HepG2 (cell line): Measurements from ENCODE around the gene TM9SF4. TPM values are rescaled to one million over a fixed set of nuclear protein-coding genes. Genes with fewer than 3 reads are reported as not detected.

ENCODE experiments used
- CCAR2 ChIP-seq: fragments of 200-400 bp; formaldehyde crosslinking; optimal IDR thresholded peaks from 2 replicates; pipeline ENCODE3; 2018; ENCODE audit warnings: low read depth, mild to moderate bottlenecking, low read length, moderate library complexity
- CENPT ChIP-seq: sonication (generic); formaldehyde crosslinking; IDR thresholded peaks from 2 replicates; pipeline ENCODE4 v1.8.0; 2022; ENCODE audit warnings: low read depth, mild to moderate bottlenecking, moderate library complexity, missing genetic modification reagents
- DPF2 ChIP-seq: sonication (generic); formaldehyde crosslinking; IDR thresholded peaks from 2 replicates; pipeline ENCODE4 v1.4.0; 2020; ENCODE audit warnings: mild to moderate bottlenecking, low read depth, missing genetic modification reagents, borderline replicate concordance
- EHMT2 ChIP-seq: fragments of 200-600 bp; sonication (generic); IDR thresholded peaks from 2 replicates; pipeline ENCODE4 v1.7.0; 2017; ENCODE audit warnings: antibody characterized with exemption, low read depth, low read length, borderline replicate concordance
- FOXA1 ChIP-seq, 2 experiments: fragments of 450-650 bp in 1 of 2; sonication (generic) in 1 of 2; formaldehyde crosslinking in 1 of 2; IDR thresholded peaks; 2 replicates each; pipeline versions ENCODE4 v1.4.0 to v1.6.1; 2016 to 2020; ENCODE audit warnings: missing genetic modification reagents in 1 of 2
- HOXA3 ChIP-seq: sonication (generic); formaldehyde crosslinking; IDR thresholded peaks from 2 replicates; pipeline ENCODE4 v1.5.0; 2020; ENCODE audit warnings: missing genetic modification reagents
- HOXA9 ChIP-seq: sonication (generic); formaldehyde crosslinking; IDR thresholded peaks from 2 replicates; pipeline ENCODE4 v1.8.1; 2022; ENCODE audit warnings: missing genetic modification reagents, mild to moderate bottlenecking, moderate library complexity, borderline replicate concordance
- MTA3 ChIP-seq: sonication (generic); formaldehyde crosslinking; IDR thresholded peaks from 2 replicates; pipeline ENCODE4 v1.4.0; 2020; ENCODE audit warnings: missing genetic modification reagents
- NFKBIZ ChIP-seq: IDR thresholded peaks from 2 replicates; pipeline ENCODE4 v1.6.1; 2018; ENCODE audit warnings: missing genetic modification reagents, missing compliant biosample characterization
- NFYC ChIP-seq: IDR thresholded peaks from 2 replicates; pipeline ENCODE4 v1.6.1; 2016; ENCODE audit warnings: missing genetic modification reagents, missing compliant biosample characterization
- RAD21 ChIP-seq: fragments of 450-650 bp; formaldehyde crosslinking; IDR thresholded peaks from 2 replicates; pipeline ENCODE4 v1.5.0; 2020; ENCODE audit warnings: mild to moderate bottlenecking
- SRSF9 ChIP-seq: fragments of 200-400 bp; formaldehyde crosslinking; IDR thresholded peaks from 2 replicates; pipeline ENCODE4 v1.6.1; 2018; ENCODE audit warnings: borderline replicate concordance, mild to moderate bottlenecking, low read depth, low read length; ENCODE audit not compliant: insufficient read depth, poor library complexity, severe bottlenecking
- ZFX ChIP-seq: sonication (generic); formaldehyde crosslinking; IDR thresholded peaks from 2 replicates; pipeline ENCODE4 v1.4.0; 2020; ENCODE audit warnings: mild to moderate bottlenecking, low read depth, missing genetic modification reagents, moderate library complexity
- ZNF335 ChIP-seq: sonication (generic); formaldehyde crosslinking; IDR thresholded peaks from 2 replicates; pipeline ENCODE4 v1.4.0; 2020; ENCODE audit warnings: missing genetic modification reagents
- ZNF773 ChIP-seq: sonication (generic); formaldehyde crosslinking; IDR thresholded peaks from 2 replicates; pipeline ENCODE4 v1.4.0; 2020; ENCODE audit warnings: missing genetic modification reagents, borderline replicate concordance
- ZNF891 ChIP-seq: sonication (generic); formaldehyde crosslinking; IDR thresholded peaks from 2 replicates; pipeline ENCODE4 v1.5.0; 2020; ENCODE audit warnings: mild to moderate bottlenecking, missing genetic modification reagents
- ZSCAN20 ChIP-seq: sonication (generic); formaldehyde crosslinking; IDR thresholded peaks from 2 replicates; pipeline ENCODE4 v1.4.0; 2020; ENCODE audit warnings: missing genetic modification reagents, mild to moderate bottlenecking, borderline replicate concordance
- ZSCAN25 ChIP-seq: sonication (generic); formaldehyde crosslinking; IDR thresholded peaks from 2 replicates; pipeline ENCODE4 v1.8.0; 2022; ENCODE audit warnings: mild to moderate bottlenecking, missing genetic modification reagents
- polyA plus RNA-seq, 8 experiments: library from polyadenylated mRNA; depleted of rRNA in 3 of 8; stranded (reverse) in 7 of 8; unstranded in 1 of 8; fragments of >200 nt; fragmentation: Illumina TruSeq in 4 of 8; extraction: Trizol in 4 of 8; gene quantifications; 2 replicates each; pipeline versions ENCODE4 v1.2.1 to v1.2.3, GENCODE V29; 2011 to 2016; ENCODE audit warnings: low read depth in 4 of 8, missing spikeins in 1 of 8, mixed read lengths in 1 of 8; ENCODE audit not compliant: insufficient read depth in 1 of 8
- total RNA-seq, 5 experiments: library from RNA; depleted of rRNA; stranded (reverse); fragments of >200 nt; fragmentation: Illumina TruSeq; extraction: Trizol; gene quantifications; 2 replicates each; pipeline ENCODE4 v1.2.3, GENCODE V29; 2016; ENCODE audit warnings: low read depth in 1 of 5
- TF ChIP-seq, protein P1 (sequence below): sonication (generic); formaldehyde crosslinking; IDR thresholded peaks from 2 replicates; pipeline ENCODE4 v1.4.0; 2020; ENCODE audit warnings: missing genetic modification reagents, borderline replicate concordance
- TF ChIP-seq, protein P2 (sequence below), 2 experiments: sonication (generic) in 1 of 2; formaldehyde crosslinking in 1 of 2; IDR thresholded peaks; 2 replicates each; pipeline versions ENCODE4 v1.4.0 to v1.6.1; 2018 to 2020; ENCODE audit warnings: missing genetic modification reagents in 2 of 2, borderline replicate concordance in 1 of 2, low read depth in 1 of 2, mild to moderate bottlenecking in 1 of 2, missing biosample characterization in 1 of 2
- TF ChIP-seq, protein P3 (sequence below): sonication (generic); formaldehyde crosslinking; IDR thresholded peaks from 2 replicates; pipeline ENCODE4 v1.9.0; 2022; ENCODE audit warnings: missing genetic modification reagents, mild to moderate bottlenecking, borderline replicate concordance
- TF ChIP-seq, protein P4 (sequence below): sonication (generic); formaldehyde crosslinking; IDR thresholded peaks from 2 replicates; pipeline ENCODE4 v1.4.0; 2020; ENCODE audit warnings: missing genetic modification reagents, low read depth, mild to moderate bottlenecking, borderline replicate concordance

Gene TM9SF4
- total and polyA plus RNA-seq, 2 of the 13 experiments (the other 11 are each of a cell fraction or from before 2014, with no cell fraction given) = 53.5 to 171 TPM

DNA sequence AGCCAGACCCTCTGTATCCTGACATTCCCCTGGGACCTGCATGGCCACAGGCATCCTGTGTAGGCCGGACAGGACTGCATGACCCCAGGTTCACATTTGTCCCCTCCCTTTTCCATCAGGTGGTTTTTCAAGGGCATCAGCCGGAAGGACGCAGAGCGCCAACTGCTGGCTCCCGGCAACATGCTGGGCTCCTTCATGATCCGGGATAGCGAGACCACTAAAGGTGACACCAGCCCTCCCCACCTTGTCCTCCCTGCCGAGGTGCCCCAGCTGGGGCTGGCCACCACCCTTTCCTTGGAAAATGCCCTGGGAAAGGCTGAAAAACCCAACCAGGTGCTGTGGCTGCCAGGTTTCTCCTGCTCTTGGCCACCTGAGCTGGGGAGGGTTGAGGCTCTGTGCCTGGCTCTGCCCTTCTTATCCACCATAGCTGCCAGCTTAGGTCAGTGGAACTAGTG lies 29.8 kb upstream of the TM9SF4 start (continued):
- TF ChIP-seq HOXA3 (CRISPR knock-in tag) (peak; percentile 38; the same call in 1 of the 2 replicates), RAD21 (no peak; the same call in 1 of the 2 replicates), ZNF773 (CRISPR knock-in tag) (0 out of 2 replicates have a peak, but pooled peaks have one; percentile 38), NFYC (CRISPR knock-in tag) (no peak), SRSF9 (no peak), CCAR2 (no peak), ZNF335 (CRISPR knock-in tag) (no peak), FOXA1 (IDR thresholded peaks at IDR 0.05) (no peak), FOXA1 (CRISPR knock-in tag; IDR thresholded peaks at IDR 0.05) (peak; percentile 29; the same call in 1 of the 2 replicates), ZNF891 (CRISPR knock-in tag) (peak; percentile 76), EHMT2 (no peak), ZSCAN25 (CRISPR knock-in tag) (no peak), MTA3 (no peak), NFKBIZ (CRISPR knock-in tag) (no peak), ZFX (CRISPR knock-in tag) (peak; percentile 53; the same call in 1 of the 2 replicates), DPF2 (CRISPR knock-in tag) (0 out of 2 replicates have a peak, but pooled peaks have one; percentile 35), ZSCAN20 (CRISPR knock-in tag) (no peak), HOXA9 (CRISPR knock-in tag) (no peak), CENPT (CRISPR knock-in tag) (no peak)
- TF ChIP-seq, protein P1, sequence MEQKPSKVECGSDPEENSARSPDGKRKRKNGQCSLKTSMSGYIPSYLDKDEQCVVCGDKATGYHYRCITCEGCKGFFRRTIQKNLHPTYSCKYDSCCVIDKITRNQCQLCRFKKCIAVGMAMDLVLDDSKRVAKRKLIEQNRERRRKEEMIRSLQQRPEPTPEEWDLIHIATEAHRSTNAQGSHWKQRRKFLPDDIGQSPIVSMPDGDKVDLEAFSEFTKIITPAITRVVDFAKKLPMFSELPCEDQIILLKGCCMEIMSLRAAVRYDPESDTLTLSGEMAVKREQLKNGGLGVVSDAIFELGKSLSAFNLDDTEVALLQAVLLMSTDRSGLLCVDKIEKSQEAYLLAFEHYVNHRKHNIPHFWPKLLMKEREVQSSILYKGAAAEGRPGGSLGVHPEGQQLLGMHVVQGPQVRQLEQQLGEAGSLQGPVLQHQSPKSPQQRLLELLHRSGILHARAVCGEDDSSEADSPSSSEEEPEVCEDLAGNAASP (CRISPR knock-in tag) = no peak
- TF ChIP-seq, protein P2, sequence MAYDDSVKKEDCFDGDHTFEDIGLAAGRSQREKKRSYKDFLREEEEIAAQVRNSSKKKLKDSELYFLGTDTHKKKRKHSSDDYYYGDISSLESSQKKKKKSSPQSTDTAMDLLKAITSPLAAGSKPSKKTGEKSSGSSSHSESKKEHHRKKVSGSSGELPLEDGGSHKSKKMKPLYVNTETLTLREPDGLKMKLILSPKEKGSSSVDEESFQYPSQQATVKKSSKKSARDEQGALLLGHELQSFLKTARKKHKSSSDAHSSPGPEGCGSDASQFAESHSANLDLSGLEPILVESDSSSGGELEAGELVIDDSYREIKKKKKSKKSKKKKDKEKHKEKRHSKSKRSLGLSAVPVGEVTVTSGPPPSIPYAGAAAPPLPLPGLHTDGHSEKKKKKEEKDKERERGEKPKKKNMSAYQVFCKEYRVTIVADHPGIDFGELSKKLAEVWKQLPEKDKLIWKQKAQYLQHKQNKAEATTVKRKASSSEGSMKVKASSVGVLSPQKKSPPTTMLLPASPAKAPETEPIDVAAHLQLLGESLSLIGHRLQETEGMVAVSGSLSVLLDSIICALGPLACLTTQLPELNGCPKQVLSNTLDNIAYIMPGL (CRISPR knock-in tag; IDR thresholded peaks at IDR 0.05; ENCODE audit: borderline replicate concordance in 1 of 2, low read depth in 1 of 2) = peak in 1 of 2 experiments; percentile 67; a peak in 2 of 4 replicates
- TF ChIP-seq, protein P3, sequence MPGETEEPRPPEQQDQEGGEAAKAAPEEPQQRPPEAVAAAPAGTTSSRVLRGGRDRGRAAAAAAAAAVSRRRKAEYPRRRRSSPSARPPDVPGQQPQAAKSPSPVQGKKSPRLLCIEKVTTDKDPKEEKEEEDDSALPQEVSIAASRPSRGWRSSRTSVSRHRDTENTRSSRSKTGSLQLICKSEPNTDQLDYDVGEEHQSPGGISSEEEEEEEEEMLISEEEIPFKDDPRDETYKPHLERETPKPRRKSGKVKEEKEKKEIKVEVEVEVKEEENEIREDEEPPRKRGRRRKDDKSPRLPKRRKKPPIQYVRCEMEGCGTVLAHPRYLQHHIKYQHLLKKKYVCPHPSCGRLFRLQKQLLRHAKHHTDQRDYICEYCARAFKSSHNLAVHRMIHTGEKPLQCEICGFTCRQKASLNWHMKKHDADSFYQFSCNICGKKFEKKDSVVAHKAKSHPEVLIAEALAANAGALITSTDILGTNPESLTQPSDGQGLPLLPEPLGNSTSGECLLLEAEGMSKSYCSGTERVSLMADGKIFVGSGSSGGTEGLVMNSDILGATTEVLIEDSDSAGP (CRISPR knock-in tag) = peak; percentile 62
- TF ChIP-seq, protein P4, sequence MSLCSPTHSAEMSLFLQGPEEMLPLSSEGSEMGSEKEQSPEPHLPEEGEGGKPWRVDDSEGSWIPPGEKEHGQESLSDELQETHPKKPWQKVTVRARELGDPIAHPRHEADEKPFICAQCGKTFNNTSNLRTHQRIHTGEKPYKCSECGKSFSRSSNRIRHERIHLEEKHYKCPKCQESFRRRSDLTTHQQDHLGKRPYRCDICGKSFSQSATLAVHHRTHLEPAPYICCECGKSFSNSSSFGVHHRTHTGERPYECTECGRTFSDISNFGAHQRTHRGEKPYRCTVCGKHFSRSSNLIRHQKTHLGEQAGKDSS (CRISPR knock-in tag) = no peak
